ENCODE measurements around the gene ZNF574.
"Not testable (repeated sequence)": the region's sequence is repeated elsewhere in the genome, so short reads cannot be mapped to it uniquely, and the experiment has no call there.

Gene ZNF574

GRCh38 chr19:42075616-42076379, at the start of gene ZNF574:
Gene ZNF574 (plus strand): TSS chr19:42076166. CDS start chr19:42078607, 2,441 bp downstream.
- in situ Hi-C loops (cut with MboI; ENCODE audit: low sequenced_read_pairs): no loop called here

- in situ Hi-C loops (cut with MboI; ENCODE audit: low sequenced_read_pairs): no loop called here
Measured at GRCh38 chr19:42028304-42029216, 47.4 kb upstream of the ZNF574 start.

- in situ Hi-C loops (cut with MboI; ENCODE audit: low sequenced_read_pairs): no loop called here
Measured at GRCh38 chr19:42030645-42031440, 45.1 kb upstream of the ZNF574 start.

GRCh38 chr19:42032431-42032830, 43.5 kb upstream of the ZNF574 start:
- in situ Hi-C loops (cut with MboI; ENCODE audit: low sequenced_read_pairs): no loop called here

GRCh38 chr19:42033413-42033812, 42.6 kb upstream of the ZNF574 start:
- in situ Hi-C loops (cut with MboI; ENCODE audit: low sequenced_read_pairs): no loop called here

GRCh38 chr19:42034640-42035391, 41.1 kb upstream of the ZNF574 start:
- in situ Hi-C loops (cut with MboI; ENCODE audit: low sequenced_read_pairs): not testable (repeated sequence)

GRCh38 chr19:42037649-42038048, 38.3 kb upstream of the ZNF574 start:
- in situ Hi-C loops (cut with MboI; ENCODE audit: low sequenced_read_pairs): no loop called here

- in situ Hi-C loops (cut with MboI; ENCODE audit: low sequenced_read_pairs): no loop called here
Measured at GRCh38 chr19:42038666-42039065, 37.3 kb upstream of the ZNF574 start.

- in situ Hi-C loops (cut with MboI; ENCODE audit: low sequenced_read_pairs): no loop called here
Measured at GRCh38 chr19:42040031-42040430, 35.9 kb upstream of the ZNF574 start.

- in situ Hi-C loops (cut with MboI; ENCODE audit: low sequenced_read_pairs): not testable (repeated sequence)
Measured at GRCh38 chr19:42040491-42040890, 35.5 kb upstream of the ZNF574 start.

GRCh38 chr19:42042455-42043170, 33.4 kb upstream of the ZNF574 start:
- in situ Hi-C loops (cut with MboI; ENCODE audit: low sequenced_read_pairs): no loop called here

- in situ Hi-C loops (cut with MboI; ENCODE audit: low sequenced_read_pairs): no loop called here
Measured at GRCh38 chr19:42045575-42045974, 30.4 kb upstream of the ZNF574 start.

GRCh38 chr19:42048992-42049391, 27.0 kb upstream of the ZNF574 start:
- in situ Hi-C loops (cut with MboI; ENCODE audit: low sequenced_read_pairs): no loop called here

- in situ Hi-C loops (cut with MboI; ENCODE audit: low sequenced_read_pairs): no loop called here
Measured at GRCh38 chr19:42051166-42052115, 24.5 kb upstream of the ZNF574 start.

GRCh38 chr19:42052241-42052863, 23.6 kb upstream of the ZNF574 start:
- in situ Hi-C loops (cut with MboI; ENCODE audit: low sequenced_read_pairs): no loop called here

- in situ Hi-C loops (cut with MboI; ENCODE audit: low sequenced_read_pairs): no loop called here
Measured at GRCh38 chr19:42053037-42053935, 22.7 kb upstream of the ZNF574 start.

GRCh38 chr19:42054205-42054604, 21.8 kb upstream of the ZNF574 start:
- in situ Hi-C loops (cut with MboI; ENCODE audit: low sequenced_read_pairs): no loop called here

Measured in HL-60/S4 treated with phorbol 12-myristate 13-acetate at 8.2 ng/mL for 4 days and 3 days (cell line).